ENCODE data around the gene PARP3.

DNA sequence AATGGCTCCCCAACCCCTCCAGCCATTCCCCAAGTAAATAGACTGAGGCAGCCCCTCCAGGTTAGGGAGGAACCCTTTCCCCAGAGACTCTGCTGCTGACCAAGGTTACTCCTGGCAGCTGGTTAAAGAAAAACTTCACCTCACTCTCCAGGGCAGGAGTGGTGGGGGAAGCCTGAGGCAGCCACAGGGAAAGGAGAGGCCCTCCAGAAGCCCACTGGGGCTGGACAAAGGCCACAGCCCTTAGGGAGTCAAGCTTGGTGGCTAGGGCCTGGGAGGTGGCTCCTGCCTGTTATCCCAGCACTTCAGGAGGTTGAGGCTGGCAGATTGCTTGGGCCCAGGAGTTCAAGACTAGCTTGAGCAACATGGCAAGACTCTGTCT is 42.1 kb downstream of the PARP3 start:
- TF ChIP-seq, protein P1, sequence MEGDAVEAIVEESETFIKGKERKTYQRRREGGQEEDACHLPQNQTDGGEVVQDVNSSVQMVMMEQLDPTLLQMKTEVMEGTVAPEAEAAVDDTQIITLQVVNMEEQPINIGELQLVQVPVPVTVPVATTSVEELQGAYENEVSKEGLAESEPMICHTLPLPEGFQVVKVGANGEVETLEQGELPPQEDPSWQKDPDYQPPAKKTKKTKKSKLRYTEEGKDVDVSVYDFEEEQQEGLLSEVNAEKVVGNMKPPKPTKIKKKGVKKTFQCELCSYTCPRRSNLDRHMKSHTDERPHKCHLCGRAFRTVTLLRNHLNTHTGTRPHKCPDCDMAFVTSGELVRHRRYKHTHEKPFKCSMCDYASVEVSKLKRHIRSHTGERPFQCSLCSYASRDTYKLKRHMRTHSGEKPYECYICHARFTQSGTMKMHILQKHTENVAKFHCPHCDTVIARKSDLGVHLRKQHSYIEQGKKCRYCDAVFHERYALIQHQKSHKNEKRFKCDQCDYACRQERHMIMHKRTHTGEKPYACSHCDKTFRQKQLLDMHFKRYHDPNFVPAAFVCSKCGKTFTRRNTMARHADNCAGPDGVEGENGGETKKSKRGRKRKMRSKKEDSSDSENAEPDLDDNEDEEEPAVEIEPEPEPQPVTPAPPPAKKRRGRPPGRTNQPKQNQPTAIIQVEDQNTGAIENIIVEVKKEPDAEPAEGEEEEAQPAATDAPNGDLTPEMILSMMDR (IDR thresholded peaks at IDR 0.05 in 8 of 11, conservative IDR thresholded peaks at IDR 0.05 in 3 of 11): no peak
- TF ChIP-seq POLR2A (IDR thresholded peaks at IDR 0.05) (no peak), POLR2AphosphoS5 (IDR thresholded peaks at IDR 0.05) (no peak)
